Spleen (tissue), 7 donors: ENCODE data around the gene FAM107B.

Source experiments
- CTCF ChIP-seq, 11 experiments: fragments of 200-600 bp in 7 of 11; fragments of 450-650 bp in 4 of 11; sonication (generic) in 4 of 11; IDR thresholded peaks in 8 of 11; conservative IDR thresholded peaks in 3 of 11; 1 replicate in 7 of 11; 2 replicates in 4 of 11; pipeline versions ENCODE4 v1.4.0 to v1.8.0; 2016 to 2021; ENCODE audit warnings: antibody characterized with exemption in 11 of 11, inconsistent platforms in 4 of 11, mild to moderate bottlenecking in 1 of 11
- POLR2A ChIP-seq, 3 donors: fragments of 450-650 bp; IDR thresholded peaks; one replicate each; pipeline ENCODE4 v1.5.1; 2017; ENCODE audit warnings: antibody characterized with exemption in 3 of 3, mild to moderate bottlenecking in 1 of 3
- donor health status: DM: no; HTN: no; CAD: no; lungs with moderate emphysema.
- donor health status: DM: no; HTN: no; CAD: no.
- donor health status: DM: no; HTN: no; CAD: no.

DNA sequence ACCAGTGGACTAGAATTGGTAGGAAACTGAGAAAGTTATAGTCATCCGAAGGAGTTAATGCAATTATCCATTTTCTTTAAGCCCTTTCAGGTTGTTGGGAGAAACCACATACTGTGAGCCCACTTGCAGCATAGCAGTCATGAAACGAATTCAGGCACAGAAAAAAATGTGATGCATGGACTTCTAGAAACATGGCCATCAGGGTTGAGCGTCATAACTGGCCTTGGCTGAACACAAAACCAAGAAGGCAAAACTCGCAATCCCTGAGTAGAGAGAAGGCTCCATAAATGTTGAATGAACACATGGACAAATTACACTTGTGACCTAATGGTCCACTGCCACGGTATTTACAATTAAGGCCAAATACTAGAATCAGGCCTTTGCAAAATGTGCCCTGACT, 121.9 kb downstream of the FAM107B start:
- no peak for TF ChIP-seq CTCF (IDR thresholded peaks at IDR 0.05 in 8 of 11, conservative IDR thresholded peaks at IDR 0.05 in 3 of 11)
- TF ChIP-seq POLR2A (IDR thresholded peaks at IDR 0.05): no peak
